OCI-LY7 (cell line): ENCODE data around the gene C11orf52.

Source experiments
- EZH2phosphoT487 ChIP-seq: fragments of 200-600 bp; sonication (generic); IDR thresholded peaks from 2 replicates; pipeline ENCODE4 v1.6.1; 2018; ENCODE audit warnings: low read depth, borderline replicate concordance, mild to moderate bottlenecking, mixed run types, antibody characterized with exemption, low read length, moderate library complexity, mixed read lengths
- TF ChIP-seq, protein P1 (sequence below): fragments of 200-600 bp; sonication (generic); conservative IDR thresholded peaks from 2 replicates; pipeline ENCODE4 v1.5.1; 2014; ENCODE audit warnings: mild to moderate bottlenecking, antibody characterized with exemption, low read length, moderate library complexity, mixed read lengths

DNA sequence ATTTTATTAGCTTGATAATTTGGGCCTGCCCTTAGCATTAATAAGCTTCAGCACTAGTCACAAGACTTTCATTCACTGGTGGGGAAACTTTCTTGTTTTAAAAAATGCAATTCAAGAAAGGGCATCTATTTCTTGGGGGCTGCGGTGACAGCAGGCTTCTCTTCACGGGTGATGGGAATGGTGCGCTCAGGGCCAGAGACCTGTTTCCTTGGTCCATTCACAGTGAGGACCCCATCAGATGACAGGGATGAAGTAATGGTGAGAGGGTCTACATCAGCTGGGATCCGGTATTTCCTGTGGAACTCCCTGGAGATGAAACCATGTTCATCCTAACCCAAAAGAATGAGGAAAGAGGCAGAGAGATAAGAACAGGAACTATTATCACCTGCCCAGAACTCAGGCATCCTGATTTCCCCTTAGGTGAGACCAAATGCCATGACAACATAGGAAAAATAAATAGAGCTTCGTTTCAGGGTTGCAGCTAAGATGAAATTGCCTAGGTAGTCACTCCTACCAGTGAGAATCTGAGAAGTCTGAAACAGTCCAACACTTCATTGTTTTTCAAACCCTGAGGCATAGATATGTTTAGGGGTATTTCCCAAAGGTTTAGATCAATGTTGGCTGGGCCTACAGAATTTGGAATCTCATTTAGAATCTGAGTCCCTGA lies 9.9 kb upstream of the C11orf52 start:
- TF ChIP-seq, protein P1, sequence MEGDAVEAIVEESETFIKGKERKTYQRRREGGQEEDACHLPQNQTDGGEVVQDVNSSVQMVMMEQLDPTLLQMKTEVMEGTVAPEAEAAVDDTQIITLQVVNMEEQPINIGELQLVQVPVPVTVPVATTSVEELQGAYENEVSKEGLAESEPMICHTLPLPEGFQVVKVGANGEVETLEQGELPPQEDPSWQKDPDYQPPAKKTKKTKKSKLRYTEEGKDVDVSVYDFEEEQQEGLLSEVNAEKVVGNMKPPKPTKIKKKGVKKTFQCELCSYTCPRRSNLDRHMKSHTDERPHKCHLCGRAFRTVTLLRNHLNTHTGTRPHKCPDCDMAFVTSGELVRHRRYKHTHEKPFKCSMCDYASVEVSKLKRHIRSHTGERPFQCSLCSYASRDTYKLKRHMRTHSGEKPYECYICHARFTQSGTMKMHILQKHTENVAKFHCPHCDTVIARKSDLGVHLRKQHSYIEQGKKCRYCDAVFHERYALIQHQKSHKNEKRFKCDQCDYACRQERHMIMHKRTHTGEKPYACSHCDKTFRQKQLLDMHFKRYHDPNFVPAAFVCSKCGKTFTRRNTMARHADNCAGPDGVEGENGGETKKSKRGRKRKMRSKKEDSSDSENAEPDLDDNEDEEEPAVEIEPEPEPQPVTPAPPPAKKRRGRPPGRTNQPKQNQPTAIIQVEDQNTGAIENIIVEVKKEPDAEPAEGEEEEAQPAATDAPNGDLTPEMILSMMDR, result no peak
- no peak for TF ChIP-seq EZH2phosphoT487
